Cardiac muscle cell (in vitro differentiated cells and primary cell): ENCODE data around the gene VAMP7. TPM values are rescaled to one million over a fixed set of nuclear protein-coding genes. Genes with fewer than 3 reads are reported as not detected.

Experiments
- DNase-seq, 2 donors: peaks; one replicate each; pipeline versions ENCODE4 v3.0.0 to v3.0.0-alpha.2; 2010 to 2017; ENCODE audit warnings: low read depth in 1 of 2, low spot score in 1 of 2
- H3K27ac ChIP-seq: fragments of 200-600 bp; sonication (generic); 2 replicates; pipeline ENCODE4 v1.5.1; 2016
- H3K27me3 ChIP-seq: fragments of 200-600 bp; sonication (generic); 2 replicates; pipeline ENCODE4 v1.6.0; 2016; ENCODE audit warnings: control low read depth
- H3K36me3 ChIP-seq: fragments of 200-600 bp; sonication (generic); 2 replicates; pipeline ENCODE4 v1.5.1; 2016; ENCODE audit warnings: control low read depth
- H3K4me1 ChIP-seq: fragments of 200-600 bp; sonication (generic); 2 replicates; pipeline ENCODE4 v1.8.1; 2017; ENCODE audit warnings: low read depth, mild to moderate bottlenecking, mixed run types
- H3K4me3 ChIP-seq: fragments of 200-600 bp; sonication (generic); 2 replicates; pipeline ENCODE4 v1.5.1; 2016; ENCODE audit warnings: mild to moderate bottlenecking
- H3K9me3 ChIP-seq: fragments of 200-600 bp; sonication (generic); 2 replicates; pipeline ENCODE4 v1.5.1; 2017; ENCODE audit warnings: low read depth, mild to moderate bottlenecking, control low read depth
- polyA plus RNA-seq: library from polyadenylated mRNA; unstranded; fragments of >200 nt; fragmentation: Nextera tagmentation; extraction: Ambion mirVana; gene quantifications from 2 replicates; pipeline ENCODE4 v1.2.1, GENCODE V29; 2016
- total RNA-seq: library from RNA; depleted of rRNA; stranded (reverse); fragments of >200 nt; gene quantifications from 2 replicates; pipeline ENCODE4 v1.2.3, GENCODE V29; 2016
- TF ChIP-seq, protein P1 (sequence below): IDR thresholded peaks from 2 replicates; pipeline ENCODE4 v1.5.1; 2012; ENCODE audit warnings: low read depth, mild to moderate bottlenecking, low read length

VAMP7 gene
- total and polyA plus RNA-seq, 2 experiments from 2014 or later, result 16.1 to 29.9 TPM

DNA sequence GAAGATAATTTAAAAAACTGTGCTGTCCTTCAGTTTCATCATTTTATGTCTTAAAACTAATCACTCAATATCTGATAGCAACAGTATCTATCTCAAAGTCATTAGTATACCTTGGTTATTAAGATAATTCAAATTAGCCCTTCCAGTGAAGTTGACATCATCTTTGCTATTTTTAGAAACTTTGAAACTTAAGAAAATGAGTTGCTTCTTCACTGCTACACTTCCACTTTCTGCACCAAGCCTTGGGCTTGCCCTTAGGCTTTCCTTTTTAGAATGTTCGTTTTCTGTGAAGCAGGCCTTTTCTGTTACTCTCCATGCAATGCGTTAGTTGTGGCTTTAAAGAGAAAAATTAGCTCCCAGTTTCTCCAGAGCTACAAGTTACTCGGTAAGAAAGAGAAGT lies 4.4 kb upstream of the VAMP7 start:
- H3K36me3 ChIP-seq, result no peaks in the 10 kb centered on the region
- TF ChIP-seq, protein P1, sequence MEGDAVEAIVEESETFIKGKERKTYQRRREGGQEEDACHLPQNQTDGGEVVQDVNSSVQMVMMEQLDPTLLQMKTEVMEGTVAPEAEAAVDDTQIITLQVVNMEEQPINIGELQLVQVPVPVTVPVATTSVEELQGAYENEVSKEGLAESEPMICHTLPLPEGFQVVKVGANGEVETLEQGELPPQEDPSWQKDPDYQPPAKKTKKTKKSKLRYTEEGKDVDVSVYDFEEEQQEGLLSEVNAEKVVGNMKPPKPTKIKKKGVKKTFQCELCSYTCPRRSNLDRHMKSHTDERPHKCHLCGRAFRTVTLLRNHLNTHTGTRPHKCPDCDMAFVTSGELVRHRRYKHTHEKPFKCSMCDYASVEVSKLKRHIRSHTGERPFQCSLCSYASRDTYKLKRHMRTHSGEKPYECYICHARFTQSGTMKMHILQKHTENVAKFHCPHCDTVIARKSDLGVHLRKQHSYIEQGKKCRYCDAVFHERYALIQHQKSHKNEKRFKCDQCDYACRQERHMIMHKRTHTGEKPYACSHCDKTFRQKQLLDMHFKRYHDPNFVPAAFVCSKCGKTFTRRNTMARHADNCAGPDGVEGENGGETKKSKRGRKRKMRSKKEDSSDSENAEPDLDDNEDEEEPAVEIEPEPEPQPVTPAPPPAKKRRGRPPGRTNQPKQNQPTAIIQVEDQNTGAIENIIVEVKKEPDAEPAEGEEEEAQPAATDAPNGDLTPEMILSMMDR, result no peak
- H3K9me3 ChIP-seq, result no peaks in the 10 kb centered on the region
- no peaks in the 10 kb centered on the region for H3K27me3 ChIP-seq
- H3K4me3 ChIP-seq, result no peak overlapping the region
- no peak for DNase-seq
- no peak overlapping the region for H3K27ac ChIP-seq
- no peaks in the 10 kb centered on the region for H3K4me1 ChIP-seq

- no peak overlapping the region for H3K27ac ChIP-seq
- TF ChIP-seq, protein P1, result no peak
- no peak for DNase-seq
These were observed 3.9 kb upstream of the VAMP7 start for GRCh38 chrX:155877288-155877687.

GRCh38 chrX:155880586-155881157 lies 473 bp upstream of the VAMP7 start:
- peak; percentile 1 to 12 for DNase-seq
- H3K27ac ChIP-seq, result no peak overlapping the region
- no peaks in the 10 kb centered on the region for H3K9me3 ChIP-seq
- H3K4me3 ChIP-seq, result peak overlapping the region; percentile 44
- TF ChIP-seq, protein P1, result no peak
- no peaks in the 10 kb centered on the region for H3K36me3 ChIP-seq
- H3K4me1 ChIP-seq, result no peaks in the 10 kb centered on the region
- no peaks in the 10 kb centered on the region for H3K27me3 ChIP-seq

More at GRCh38 chrX:155877288-155877687, 3.9 kb upstream of the VAMP7 start:
- H3K4me1 ChIP-seq, result no peaks in the 10 kb centered on the region
- H3K27me3 ChIP-seq, result no peaks in the 10 kb centered on the region
- H3K4me3 ChIP-seq, result no peak overlapping the region
- no peaks in the 10 kb centered on the region for H3K9me3 ChIP-seq
- H3K36me3 ChIP-seq, result no peaks in the 10 kb centered on the region

DNA sequence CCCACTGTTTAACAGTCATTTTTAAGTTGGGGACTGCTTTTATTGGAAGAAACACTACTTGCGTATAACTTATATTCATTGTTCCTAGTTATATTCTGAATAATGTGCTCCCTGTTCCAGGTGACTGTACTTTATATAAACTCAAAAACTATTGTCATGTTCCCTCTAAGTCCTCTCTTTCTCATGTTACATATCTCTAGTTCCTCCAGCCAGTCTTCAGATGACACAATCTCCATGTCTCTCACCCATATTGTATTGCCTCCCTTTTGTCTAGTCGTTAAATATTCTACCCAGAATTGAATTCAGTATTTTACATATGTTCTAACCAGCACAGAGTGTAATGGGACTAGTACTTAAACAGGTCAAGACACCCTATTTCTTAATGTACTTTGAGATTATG lies 5.3 kb downstream of the VAMP7 start:
- no peaks in the 10 kb centered on the region for H3K36me3 ChIP-seq
- DNase-seq, result no peak
- H3K4me3 ChIP-seq, result no peak overlapping the region
- H3K27me3 ChIP-seq, result no peaks in the 10 kb centered on the region
- TF ChIP-seq, protein P1, result no peak
- H3K4me1 ChIP-seq, result no peaks in the 10 kb centered on the region
- H3K27ac ChIP-seq, result no peak overlapping the region
- no peaks in the 10 kb centered on the region for H3K9me3 ChIP-seq

DNA sequence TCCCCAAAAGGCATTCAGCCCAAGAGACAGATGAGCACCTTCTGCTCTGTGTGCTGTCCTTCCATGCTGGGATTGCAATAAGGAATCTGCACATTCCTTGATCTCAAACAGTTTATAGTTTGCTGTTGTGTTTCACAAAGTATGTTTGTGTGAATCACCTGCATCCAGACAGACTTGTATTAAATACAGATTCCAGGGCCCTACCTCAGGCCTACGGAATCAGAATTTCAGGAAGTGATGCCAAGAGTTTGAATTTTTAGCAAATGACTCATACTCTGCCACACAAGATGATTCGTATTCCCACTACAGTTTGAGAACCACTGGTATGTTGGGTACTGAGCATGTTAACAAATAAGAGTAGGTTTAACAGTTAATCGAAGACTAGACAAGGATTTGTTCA lies 7.0 kb downstream of the VAMP7 start:
- H3K27ac ChIP-seq, result no peak overlapping the region
- DNase-seq, result peak in 1 of 2 donors; percentile 72

More for the DNA sequence above, 7.0 kb downstream of the VAMP7 start:
- Histone ChIP-seq H3K9me3 (no peaks in the 10 kb centered on the region), H3K36me3 (no peaks in the 10 kb centered on the region), H3K4me3 (no peak overlapping the region), H3K27me3 (no peaks in the 10 kb centered on the region), H3K4me1 (no peaks in the 10 kb centered on the region)
- TF ChIP-seq, protein P1, result no peak
